BLaER1 treated with 17β-estradiol and CSF1 and Interleukin-3, amounts not matched to agents 10 nM and 100 nM (cell line): Measurements from ENCODE around the gene CELF2.

Experiments used
- H3K27ac ChIP-seq, 11 experiments: shearing (Covaris generic); formaldehyde crosslinking; 2 replicates each; pipeline ENCODE4 v1.8.1; 2022
- H3K27me3 ChIP-seq, 11 experiments: shearing (Covaris generic); formaldehyde crosslinking; 2 replicates each; pipeline ENCODE4 v1.8.1; 2022
- H3K36me3 ChIP-seq, 11 experiments: shearing (Covaris generic); formaldehyde crosslinking; 2 replicates each; pipeline ENCODE4 v1.8.1; 2022
- H3K4me1 ChIP-seq, 10 experiments: shearing (Covaris generic); formaldehyde crosslinking; 2 replicates each; pipeline ENCODE4 v1.8.1; 2022
- H3K4me2 ChIP-seq, 11 experiments: shearing (Covaris generic); formaldehyde crosslinking; 2 replicates each; pipeline ENCODE4 v1.8.1; 2022
- H3K4me3 ChIP-seq, 10 experiments: shearing (Covaris generic); formaldehyde crosslinking; 2 replicates each; pipeline ENCODE4 v1.8.1; 2022
- H3K9ac ChIP-seq, 11 experiments: shearing (Covaris generic); formaldehyde crosslinking; 2 replicates each; pipeline ENCODE4 v1.8.1; 2022
- H3K9me3 ChIP-seq, 11 experiments: shearing (Covaris generic); formaldehyde crosslinking; replicated peaks in 1 of 11; 2 replicates each; pipeline ENCODE4 v1.8.1; 2022
- H4K20me1 ChIP-seq, 11 experiments: shearing (Covaris generic); formaldehyde crosslinking; 2 replicates each; pipeline ENCODE4 v1.8.1; 2022
- Cebpa-rat ChIP-seq, 11 experiments: shearing (Covaris generic); IDR thresholded peaks; 2 replicates each; pipeline ENCODE4 v1.8.1; 2022

CELF2 gene

DNA sequence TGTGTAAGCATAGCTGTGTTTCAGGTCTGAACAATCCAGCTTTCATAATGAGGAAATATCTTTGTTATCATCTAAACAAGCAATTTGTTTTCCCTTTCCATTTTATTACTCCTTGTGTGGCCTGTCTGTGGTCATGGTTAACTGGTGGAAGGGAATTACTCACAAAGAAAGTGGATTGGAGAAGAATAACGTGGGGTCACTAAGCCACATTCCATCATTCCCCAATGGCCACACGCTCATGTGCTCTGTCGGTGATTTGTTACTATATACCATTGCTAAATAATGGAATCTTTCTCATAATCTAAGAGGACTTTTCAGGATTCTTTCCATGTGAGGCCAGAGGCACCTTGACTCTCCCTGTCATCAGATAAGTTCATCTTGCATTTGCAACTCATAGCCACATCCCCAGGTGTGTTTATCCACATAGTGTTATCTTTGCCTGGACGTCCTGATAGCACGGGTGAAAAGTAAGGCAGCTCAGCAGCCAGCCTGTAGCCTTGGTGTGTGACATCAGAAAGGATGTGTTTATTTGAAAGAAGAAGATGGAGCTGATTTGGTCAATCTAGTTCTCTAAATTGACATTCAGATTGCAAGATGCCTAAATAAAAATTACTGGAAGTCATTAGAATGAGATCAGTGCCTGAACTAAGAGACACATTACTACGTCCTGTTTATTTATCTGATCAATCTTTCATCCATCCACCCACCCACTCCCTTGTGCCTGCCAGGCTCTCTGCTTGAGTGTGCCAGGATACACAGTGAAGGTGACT is 128.9 kb downstream of the CELF2 start:
- Histone ChIP-seq H3K4me3 (no peak overlapping the region), H3K27me3 (no peaks in the 10 kb centered on the region), H3K9ac (no peak overlapping the region), H3K9me3 (peaks cover 0 to 9% (median 6%) of the 10 kb centered on the region in 11 experiments; a peak in 11 of 22 replicates), H3K4me1 (peaks cover 73 to 83% (median 80%) of the 10 kb centered on the region in 10 experiments), H3K4me2 (peak overlapping the region; percentile 68 to 86 (median 82); a peak in 20 of 22 replicates), H4K20me1 (no peaks in the 10 kb centered on the region), H3K27ac (peak overlapping the region in 4 of 11 experiments; percentile 55 to 72 (median 62); a peak in 5 of 22 replicates), H3K36me3 (no peaks in the 10 kb centered on the region)
- no peak for TF ChIP-seq Cebpa-rat (IDR thresholded peaks at IDR 0.05)

DNA sequence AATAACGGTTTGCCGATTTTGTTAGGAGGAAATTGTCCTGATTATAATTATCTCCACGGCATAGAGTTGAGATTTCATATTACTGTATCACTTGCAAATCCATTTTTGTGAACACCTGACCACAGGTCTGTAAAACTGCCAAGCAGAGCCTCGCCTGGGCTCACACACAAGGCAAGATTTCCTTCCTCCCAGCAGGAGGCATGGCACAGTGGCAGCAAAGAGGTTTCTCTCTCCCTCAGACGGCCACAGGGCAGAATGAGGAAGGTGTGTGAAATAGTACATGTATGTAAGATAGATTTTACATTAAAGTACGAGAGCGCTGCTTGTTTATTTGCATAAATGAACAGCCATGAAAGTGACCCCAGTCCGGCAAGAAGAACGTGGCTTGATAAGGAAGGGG is 130.1 kb downstream of the CELF2 start:
- Histone ChIP-seq H4K20me1 (no peaks in the 10 kb centered on the region), H3K9me3 (peaks cover 0 to 4% (median 2%) of the 10 kb centered on the region in 11 experiments; a peak in 11 of 22 replicates), H3K4me3 (no peak overlapping the region), H3K4me2 (peak overlapping the region; percentile 68 to 87 (median 83)), H3K4me1 (peaks cover 72 to 82% (median 79%) of the 10 kb centered on the region in 10 experiments), H3K27me3 (no peaks in the 10 kb centered on the region), H3K9ac (peak overlapping the region in 2 of 11 experiments; percentile 3 to 9; a peak in 2 of 22 replicates), H3K36me3 (no peaks in the 10 kb centered on the region), H3K27ac (peak overlapping the region in 3 of 11 experiments; percentile 3 to 32 (median 24); a peak in 4 of 22 replicates)
- no peak for TF ChIP-seq Cebpa-rat (IDR thresholded peaks at IDR 0.05)

DNA sequence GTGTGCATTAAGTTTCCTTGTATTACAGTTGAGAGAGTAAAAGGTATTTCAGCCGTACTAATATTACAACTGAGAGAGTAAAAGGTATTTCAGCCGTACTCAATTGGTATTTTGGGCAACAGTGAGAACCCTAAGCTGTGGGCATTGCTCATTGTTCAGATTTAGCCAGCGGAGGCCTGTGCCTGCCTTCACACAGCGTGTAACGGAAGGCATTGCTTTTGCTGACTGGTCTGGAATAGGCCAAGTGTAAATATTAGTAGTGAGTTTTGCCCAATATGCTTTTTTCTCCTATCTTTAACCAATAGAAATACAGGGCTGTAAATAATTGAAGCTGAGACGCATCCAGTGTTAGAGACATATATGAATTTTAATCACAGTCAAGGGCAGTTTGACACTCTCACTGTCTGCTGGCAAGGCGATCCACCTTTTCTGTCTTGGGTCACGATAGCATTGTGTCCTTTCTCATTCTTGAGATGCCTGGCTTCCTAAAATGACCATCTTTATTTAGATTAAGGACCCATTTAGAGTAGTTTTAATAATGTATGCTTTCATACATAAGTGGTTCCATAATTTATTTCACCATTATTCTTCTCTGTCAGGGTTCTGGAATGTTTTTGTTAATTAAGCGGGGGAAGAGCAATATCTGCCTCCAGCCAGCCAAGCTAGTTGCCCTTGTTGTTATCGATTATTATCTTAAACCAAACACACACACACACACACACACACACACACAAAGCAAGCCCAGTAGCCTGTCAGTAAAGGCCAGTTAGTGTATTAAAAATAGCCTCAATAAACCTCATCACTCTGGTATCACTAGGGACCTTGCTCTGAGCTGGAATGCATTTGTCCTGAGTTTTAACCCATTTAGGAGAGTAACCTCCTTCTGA is 130.7 kb downstream of the CELF2 start:
- H3K4me3 ChIP-seq, result no peak overlapping the region
- no peaks in the 10 kb centered on the region for H4K20me1 ChIP-seq
- no peaks in the 10 kb centered on the region for H3K9me3 ChIP-seq
- H3K4me1 ChIP-seq, result peaks cover 65 to 75% (median 73%) of the 10 kb centered on the region in 10 experiments
- peak overlapping the region in 4 of 11 experiments; percentile 3 to 47 (median 28); a peak in 4 of 22 replicates for H3K27ac ChIP-seq
- no peaks in the 10 kb centered on the region for H3K27me3 ChIP-seq
- no peak for TF ChIP-seq Cebpa-rat (IDR thresholded peaks at IDR 0.05)
- H3K36me3 ChIP-seq, result no peaks in the 10 kb centered on the region
- peak overlapping the region in 2 of 11 experiments; percentile 3 to 9; a peak in 2 of 22 replicates for H3K9ac ChIP-seq
- H3K4me2 ChIP-seq, result peak overlapping the region; percentile 68 to 87 (median 83)

DNA sequence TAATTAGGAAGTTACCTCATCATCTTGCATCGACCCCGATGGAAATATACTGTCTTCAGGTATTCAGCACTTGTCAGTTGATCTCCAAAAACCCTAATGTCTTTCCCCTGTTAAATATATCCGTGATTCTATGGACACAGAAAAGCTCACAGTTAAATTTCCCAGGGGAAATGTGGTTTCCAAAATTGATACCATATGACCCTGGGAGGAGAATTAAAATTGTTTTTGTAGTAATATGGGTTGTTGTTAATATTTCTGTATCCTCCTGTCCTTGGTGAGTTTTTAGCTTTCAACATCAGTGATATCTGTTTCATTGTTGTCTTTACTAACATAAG is 132.1 kb downstream of the CELF2 start:
- H3K9me3 ChIP-seq, result no peaks in the 10 kb centered on the region
- H3K9ac ChIP-seq, result peak overlapping the region in 8 of 11 experiments; percentile 32 to 62 (median 42); a peak in 11 of 22 replicates
- no peaks in the 10 kb centered on the region for H3K36me3 ChIP-seq
- peak overlapping the region; percentile 63 to 87 (median 83) for H3K4me2 ChIP-seq
- no peaks in the 10 kb centered on the region for H3K27me3 ChIP-seq
- no peaks in the 10 kb centered on the region for H4K20me1 ChIP-seq
- H3K4me1 ChIP-seq, result peaks cover 65 to 79% (median 70%) of the 10 kb centered on the region in 10 experiments
- H3K4me3 ChIP-seq, result peak overlapping the region in 4 of 10 experiments; percentile 1 to 25 (median 12); a peak in 4 of 20 replicates
- H3K27ac ChIP-seq, result peak overlapping the region in 9 of 11 experiments; percentile 2 to 56 (median 38); a peak in 14 of 22 replicates
- no peak for TF ChIP-seq Cebpa-rat (IDR thresholded peaks at IDR 0.05)

DNA sequence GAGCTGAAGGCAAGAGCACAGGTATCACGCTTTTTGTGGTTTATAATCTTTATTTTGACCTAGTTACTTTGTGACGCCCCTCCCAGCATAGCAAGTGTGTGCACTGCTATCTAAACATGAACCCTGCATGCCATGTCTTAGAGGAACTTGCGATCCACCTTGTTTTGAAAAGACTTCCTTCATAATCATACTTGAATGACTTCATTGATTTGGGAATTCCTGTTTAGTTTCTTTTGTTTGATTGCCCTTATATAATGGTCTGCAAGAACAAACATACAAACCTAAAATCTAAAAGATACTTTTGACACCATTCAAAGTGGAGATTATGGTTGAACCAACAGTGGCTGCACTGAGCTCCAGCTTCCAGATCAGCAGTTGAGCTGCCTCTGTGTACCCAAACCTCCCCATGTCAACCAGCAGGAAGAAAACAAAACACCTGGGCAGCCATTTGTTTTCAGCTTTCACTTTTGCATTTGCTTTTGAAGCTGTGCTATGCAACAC is 132.6 kb downstream of the CELF2 start:
- no peaks in the 10 kb centered on the region for H4K20me1 ChIP-seq
- no peaks in the 10 kb centered on the region for H3K27me3 ChIP-seq
- H3K4me3 ChIP-seq, result peak overlapping the region in 1 of 10 experiments; percentile 15; a peak in 1 of 20 replicates
- peaks cover 64 to 79% (median 70%) of the 10 kb centered on the region in 10 experiments for H3K4me1 ChIP-seq
- H3K9ac ChIP-seq, result no peak overlapping the region
- H3K36me3 ChIP-seq, result no peaks in the 10 kb centered on the region
- TF ChIP-seq Cebpa-rat (IDR thresholded peaks at IDR 0.05), result no peak
- H3K9me3 ChIP-seq, result no peaks in the 10 kb centered on the region
- H3K27ac ChIP-seq, result peak overlapping the region in 3 of 11 experiments; percentile 2 to 47 (median 38); a peak in 4 of 22 replicates
- peak overlapping the region; percentile 63 to 87 (median 83) for H3K4me2 ChIP-seq

DNA sequence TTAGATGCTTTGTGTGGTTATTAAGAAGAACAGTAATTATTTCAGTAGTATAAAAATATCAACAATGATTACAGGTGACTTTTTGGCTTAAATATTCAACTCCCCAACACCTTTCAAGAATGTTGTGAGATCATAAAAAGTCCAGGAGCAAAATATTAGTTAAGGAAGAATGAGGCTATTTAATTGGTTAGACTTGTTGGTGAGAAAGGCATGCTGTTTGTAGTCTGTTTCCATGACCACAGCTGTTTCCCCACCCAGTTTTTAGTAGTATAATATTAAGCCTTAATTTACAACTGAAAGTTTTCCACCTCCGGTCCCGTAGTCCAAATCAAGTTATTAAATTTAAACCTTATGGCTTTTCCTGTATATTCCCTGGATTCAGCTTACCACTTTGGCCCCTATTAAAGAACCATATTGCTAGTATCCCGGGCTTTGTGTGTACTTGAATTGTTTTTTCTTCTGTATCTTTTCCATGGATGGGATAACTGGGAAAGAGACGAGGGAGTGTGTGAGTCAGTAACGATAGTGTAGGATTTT is 133.3 kb downstream of the CELF2 start:
- Histone ChIP-seq H4K20me1 (no peaks in the 10 kb centered on the region), H3K4me3 (no peak overlapping the region), H3K27me3 (no peaks in the 10 kb centered on the region), H3K36me3 (no peaks in the 10 kb centered on the region), H3K9me3 (no peaks in the 10 kb centered on the region), H3K9ac (no peak overlapping the region), H3K4me1 (peaks cover 58 to 73% (median 65%) of the 10 kb centered on the region in 10 experiments), H3K27ac (no peak overlapping the region), H3K4me2 (peak overlapping the region in 9 of 11 experiments; percentile 76 to 87 (median 83); a peak in 14 of 22 replicates)
- TF ChIP-seq Cebpa-rat (IDR thresholded peaks at IDR 0.05), result no peak

DNA sequence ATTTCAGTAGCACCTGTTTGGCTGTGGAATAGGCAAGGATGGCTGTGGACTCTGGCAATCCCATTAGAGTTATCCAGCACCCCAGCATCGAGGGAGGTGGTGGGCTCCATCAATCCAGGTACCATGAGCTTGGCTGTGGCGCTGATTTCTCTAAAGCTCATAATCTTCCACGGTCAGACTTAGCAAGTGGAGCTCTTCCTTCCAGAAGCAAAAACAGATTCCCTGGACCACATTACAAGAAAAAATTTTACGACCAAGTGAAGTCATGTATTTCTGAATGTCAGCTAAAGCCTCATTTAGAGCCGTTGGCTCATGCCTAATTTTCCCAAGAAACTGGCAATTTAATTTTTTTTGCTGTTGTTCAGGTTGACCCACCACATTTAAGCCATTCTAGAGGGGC is 135.1 kb downstream of the CELF2 start:
- Histone ChIP-seq H3K36me3 (no peaks in the 10 kb centered on the region), H3K4me1 (peaks cover 41 to 58% (median 49%) of the 10 kb centered on the region in 10 experiments), H3K4me2 (no peak overlapping the region), H3K27me3 (no peaks in the 10 kb centered on the region; a peak in 1 of 22 replicates), H3K27ac (no peak overlapping the region), H3K9ac (no peak overlapping the region), H3K4me3 (no peak overlapping the region), H4K20me1 (no peaks in the 10 kb centered on the region), H3K9me3 (no peaks in the 10 kb centered on the region)
- no peak for TF ChIP-seq Cebpa-rat (IDR thresholded peaks at IDR 0.05)

DNA sequence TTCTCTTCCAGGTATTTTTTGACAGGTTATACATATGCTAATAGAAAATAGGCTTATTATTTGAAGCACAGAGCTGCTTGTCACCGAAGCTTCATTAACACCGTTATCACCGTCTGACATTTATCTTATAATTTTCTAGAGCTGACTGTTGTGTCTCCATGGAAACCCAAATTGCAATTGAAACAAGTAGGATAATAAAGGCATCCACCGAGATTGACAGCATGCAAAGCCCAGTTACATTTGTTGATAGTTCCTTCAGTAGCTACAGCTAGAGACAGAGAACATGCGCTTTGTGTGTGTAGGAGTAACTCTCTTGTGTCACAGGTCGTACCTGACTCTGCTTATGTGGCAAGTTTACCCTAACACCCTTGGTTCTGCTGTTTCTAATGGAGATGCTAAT is 135.6 kb downstream of the CELF2 start:
- Histone ChIP-seq H3K36me3 (no peaks in the 10 kb centered on the region), H4K20me1 (no peaks in the 10 kb centered on the region), H3K27me3 (no peaks in the 10 kb centered on the region; a peak in 1 of 22 replicates), H3K27ac (no peak overlapping the region), H3K4me1 (peaks cover 41 to 58% (median 49%) of the 10 kb centered on the region in 10 experiments), H3K9ac (no peak overlapping the region), H3K4me2 (no peak overlapping the region; a peak in 1 of 22 replicates), H3K9me3 (no peaks in the 10 kb centered on the region), H3K4me3 (no peak overlapping the region)
- no peak for TF ChIP-seq Cebpa-rat (IDR thresholded peaks at IDR 0.05)
